Activated naive CD8-positive, alpha-beta T cell treated with anti-CD3 and anti-CD28 coated beads for 36 hours (primary cell): ENCODE measurements around the gene RNF157. TPM values are rescaled to one million over a fixed set of nuclear protein-coding genes. Genes with fewer than 3 reads are reported as not detected.
"Not testable (repeated sequence)": the region's sequence is repeated elsewhere in the genome, so short reads cannot be mapped to it uniquely, and the experiment has no call there.

Experiments
- DNase-seq: peaks from one replicate; pipeline ENCODE4 v3.0.0; 2021
- H3K27ac Mint-ChIP-seq: one replicate; pipeline ENCODE4 v1.8.0; 2022; ENCODE audit warnings: mild to moderate bottlenecking, moderate library complexity, mixed read lengths
- H3K27me3 Mint-ChIP-seq: one replicate; pipeline ENCODE4 v1.8.0; 2022; ENCODE audit warnings: mild to moderate bottlenecking, mixed read lengths
- H3K36me3 Mint-ChIP-seq: one replicate; pipeline ENCODE4 v1.8.0; 2021; ENCODE audit warnings: mild to moderate bottlenecking, mixed read lengths
- H3K4me1 Mint-ChIP-seq: one replicate; pipeline ENCODE4 v1.8.0; 2021; ENCODE audit warnings: mixed read lengths
- H3K4me3 Mint-ChIP-seq: one replicate; pipeline ENCODE4 v1.8.0; 2022; ENCODE audit warnings: mild to moderate bottlenecking, moderate library complexity, mixed read lengths
- H3K9me3 Mint-ChIP-seq: one replicate; pipeline ENCODE4 v1.8.0; 2022; ENCODE audit warnings: mixed read lengths
- total RNA-seq, 2 experiments: library from RNA; stranded (reverse); gene quantifications; one replicate each; pipeline ENCODE4 v1.2.3, GENCODE V29; 2021

The RNF157 gene
- total RNA-seq, 2 experiments from 2014 or later: 30.4 to 34.7 TPM

DNA sequence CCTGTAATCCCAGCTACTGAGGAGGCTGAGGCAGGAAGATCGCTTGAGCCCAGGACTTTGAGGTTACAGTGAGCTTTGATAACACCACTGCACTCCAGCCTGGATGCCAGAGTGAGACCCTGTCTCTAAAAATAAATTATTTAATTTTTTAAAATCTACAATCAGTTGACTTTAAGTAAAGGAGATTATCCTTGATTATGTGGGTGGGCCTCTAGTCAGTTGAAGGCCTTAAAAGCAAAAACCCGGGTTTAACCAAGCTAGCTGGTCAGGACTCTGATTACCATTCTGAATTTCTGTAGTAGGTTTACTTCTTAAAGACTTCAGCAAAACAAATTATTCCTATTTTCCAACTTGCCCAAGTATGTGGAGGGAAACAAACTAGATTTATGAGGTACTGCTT is 4.4 kb downstream of the RNF157 start:
- no peak for DNase-seq
- H3K27ac Mint-ChIP-seq: no peak overlapping the region
- H3K4me1 Mint-ChIP-seq: peaks cover 55% of the 10 kb centered on the region
- H3K27me3 Mint-ChIP-seq: no peaks in the 10 kb centered on the region
- H3K4me3 Mint-ChIP-seq: no peak overlapping the region
- H3K36me3 Mint-ChIP-seq: peaks cover 26% of the 10 kb centered on the region
- peaks cover 3% of the 10 kb centered on the region for H3K9me3 Mint-ChIP-seq

DNA sequence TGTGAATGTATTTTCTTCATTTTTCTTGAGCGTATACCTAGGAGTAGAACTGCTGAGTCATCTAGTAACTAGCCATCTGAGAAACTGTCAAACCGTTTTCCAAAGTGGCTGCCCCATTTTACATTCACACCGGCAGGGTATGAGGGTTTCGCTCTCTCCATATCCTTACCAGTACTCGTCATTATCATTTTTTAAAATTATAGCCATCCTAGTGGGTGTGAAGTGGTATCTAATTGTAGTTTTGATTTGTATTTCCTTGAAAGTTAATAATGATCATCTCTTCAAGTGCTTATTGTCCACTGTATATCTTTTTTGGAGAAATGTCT is 6.0 kb downstream of the RNF157 start:
- no peak for DNase-seq
- Mint-ChIP-seq H3K27ac (peak overlapping the region; percentile 5), H3K9me3 (peaks cover 3% of the 10 kb centered on the region), H3K36me3 (peaks cover 29% of the 10 kb centered on the region), H3K4me1 (peaks cover 58% of the 10 kb centered on the region), H3K4me3 (no peak overlapping the region), H3K27me3 (no peaks in the 10 kb centered on the region)

DNA sequence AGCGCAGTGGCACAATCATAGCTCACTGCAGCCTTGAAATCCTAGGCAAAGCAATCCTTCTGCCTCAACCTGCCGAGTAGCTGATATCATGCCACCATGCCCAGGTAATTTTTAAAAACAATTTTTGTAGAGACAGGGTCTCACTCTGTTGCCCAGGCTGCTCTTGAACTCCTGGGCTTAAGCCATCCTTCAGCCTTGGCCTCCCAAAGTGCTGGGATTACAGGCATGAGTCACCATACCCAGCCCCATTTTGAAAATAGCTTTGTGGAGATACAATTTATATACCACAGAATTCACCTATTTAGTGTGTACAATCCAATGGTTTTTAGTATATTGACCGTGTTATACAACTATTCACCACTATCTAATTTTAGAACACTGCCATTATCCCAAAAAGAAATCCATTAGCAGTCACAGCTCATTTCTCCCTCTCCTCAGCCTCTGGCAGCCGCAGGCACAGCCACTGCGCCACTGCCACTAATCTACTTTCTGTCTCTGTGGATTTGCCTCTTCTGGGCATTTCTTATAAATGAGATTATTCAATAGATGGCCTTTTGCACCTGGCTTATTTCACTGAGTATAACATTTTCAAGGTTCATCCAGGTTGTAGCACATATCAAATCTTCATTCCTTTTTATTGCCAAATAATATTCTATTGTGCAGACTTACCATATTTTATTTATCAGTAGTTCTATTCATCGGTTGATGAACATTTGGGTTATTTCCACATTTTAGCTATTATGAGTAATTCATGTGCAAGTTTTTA is 6.5 kb downstream of the RNF157 start:
- peak overlapping the region; percentile 5 for H3K27ac Mint-ChIP-seq
- H3K9me3 Mint-ChIP-seq: peaks cover 3% of the 10 kb centered on the region
- H3K4me1 Mint-ChIP-seq: peaks cover 57% of the 10 kb centered on the region
- H3K4me3 Mint-ChIP-seq: no peak overlapping the region
- DNase-seq: no peak
- no peaks in the 10 kb centered on the region for H3K27me3 Mint-ChIP-seq
- H3K36me3 Mint-ChIP-seq: peaks cover 32% of the 10 kb centered on the region

DNA sequence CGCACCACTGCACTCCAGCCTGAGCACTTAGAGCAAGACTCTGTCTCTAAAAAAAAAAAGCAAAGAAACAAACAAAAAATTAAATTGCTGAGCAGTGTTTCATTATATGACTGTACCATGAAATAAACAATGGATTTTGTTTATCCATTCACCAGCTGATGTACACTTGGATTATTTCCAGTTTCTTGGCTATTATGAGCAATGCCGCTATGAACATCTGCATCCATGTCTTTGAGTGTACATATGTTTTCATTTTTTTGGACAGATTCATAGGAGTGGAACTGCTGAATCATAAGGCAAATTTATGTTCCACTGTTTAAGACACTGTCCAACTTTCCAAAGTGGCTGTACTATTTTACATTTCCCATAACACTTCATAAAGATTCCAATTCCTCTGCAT is 8.0 kb downstream of the RNF157 start:
- Mint-ChIP-seq H3K4me3 (no peak overlapping the region), H3K36me3 (peaks cover 27% of the 10 kb centered on the region), H3K4me1 (peaks cover 50% of the 10 kb centered on the region)

DNA sequence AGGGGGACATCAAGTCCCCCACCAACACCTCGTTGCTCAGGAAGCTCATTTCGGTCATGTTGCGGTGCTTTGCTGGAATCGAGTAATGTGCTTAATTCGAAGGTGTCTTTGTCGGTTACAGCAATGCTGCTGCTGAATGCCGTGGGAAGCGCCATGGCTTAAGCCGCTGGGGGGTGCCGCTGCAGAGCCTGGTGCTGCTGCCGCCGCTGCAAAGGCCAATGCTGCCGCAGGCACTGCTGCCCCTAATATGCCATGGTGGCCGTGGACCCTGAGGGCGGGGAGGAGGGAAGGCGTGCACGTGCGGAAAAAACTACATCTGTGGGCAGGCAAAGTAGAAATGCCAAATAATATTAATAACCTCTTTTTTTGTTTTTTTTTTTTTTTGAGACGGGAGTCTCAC is 13.5 kb downstream of the RNF157 start:
- peaks cover 22% of the 10 kb centered on the region for H3K36me3 Mint-ChIP-seq
- DNase-seq, H3K27me3 Mint-ChIP-seq, H3K27ac Mint-ChIP-seq, H3K9me3 Mint-ChIP-seq, H3K4me3 Mint-ChIP-seq: not testable (repeated sequence)
- H3K4me1 Mint-ChIP-seq: peaks cover 23% of the 10 kb centered on the region

More for the DNA sequence above, 8.0 kb downstream of the RNF157 start:
- H3K27ac Mint-ChIP-seq: peak overlapping the region; percentile 15
- no peak for DNase-seq
- no peaks in the 10 kb centered on the region for H3K27me3 Mint-ChIP-seq
- peaks cover 3% of the 10 kb centered on the region for H3K9me3 Mint-ChIP-seq

DNA sequence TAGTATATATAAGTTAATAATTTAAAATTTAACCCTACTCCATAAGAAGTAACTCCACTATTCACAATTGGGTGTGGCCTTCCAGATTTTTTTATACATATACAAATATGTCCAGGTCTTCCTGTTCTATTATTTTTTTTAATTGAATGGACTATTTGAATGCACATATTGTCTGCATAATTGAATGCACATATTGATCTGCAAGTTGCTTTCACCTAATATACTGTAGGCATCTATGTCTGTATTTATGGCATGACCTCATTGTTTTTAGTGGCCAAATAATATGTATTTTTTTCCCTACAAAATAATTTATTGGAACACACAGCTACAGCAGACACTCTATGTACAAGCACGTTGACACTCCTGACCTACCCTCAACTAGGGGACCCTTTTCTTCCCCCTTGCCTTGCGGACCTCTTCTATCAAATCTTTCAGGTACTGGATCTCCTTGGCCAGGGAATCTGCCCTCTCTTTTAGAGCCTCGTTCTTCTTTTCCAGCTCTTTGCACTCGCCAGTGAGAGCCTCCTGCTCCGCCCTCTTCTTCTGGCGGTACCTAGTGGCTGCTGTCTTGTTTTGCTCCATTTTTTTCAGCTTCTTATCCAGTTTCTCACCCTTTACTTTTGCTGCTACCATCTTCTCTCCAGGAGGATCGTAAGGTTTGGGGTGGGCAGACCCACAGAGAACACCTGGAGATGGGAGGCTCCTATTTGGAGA is 14.8 kb downstream of the RNF157 start:
- peaks cover 26% of the 10 kb centered on the region for H3K4me1 Mint-ChIP-seq
- not testable (repeated sequence) for H3K27ac Mint-ChIP-seq, H3K9me3 Mint-ChIP-seq, DNase-seq, H3K27me3 Mint-ChIP-seq, H3K4me3 Mint-ChIP-seq
- peaks cover 22% of the 10 kb centered on the region for H3K36me3 Mint-ChIP-seq

DNA sequence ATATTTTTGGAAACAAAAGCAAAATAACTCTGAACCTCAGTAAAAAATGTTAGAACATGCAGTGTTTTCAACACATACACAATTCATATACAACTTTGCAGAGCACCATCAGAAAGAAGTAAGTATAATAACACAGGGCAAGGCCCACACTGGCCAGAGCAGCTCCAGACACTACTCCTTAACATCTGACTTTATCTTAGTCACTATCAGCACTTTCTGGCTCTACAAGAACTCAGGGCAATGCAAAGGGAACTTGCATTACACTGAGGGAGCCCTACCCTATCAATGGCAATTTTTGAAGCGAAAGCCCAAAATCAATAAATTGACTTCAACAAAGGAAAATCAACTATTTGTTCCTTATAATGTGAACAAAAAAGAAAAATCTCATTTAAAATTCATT is 16.5 kb downstream of the RNF157 start:
- Mint-ChIP-seq H3K27ac (no peak overlapping the region), H3K9me3 (no peaks in the 10 kb centered on the region), H3K4me3 (no peak overlapping the region), H3K36me3 (peaks cover 15% of the 10 kb centered on the region), H3K4me1 (peaks cover 25% of the 10 kb centered on the region), H3K27me3 (no peaks in the 10 kb centered on the region)
- no peak for DNase-seq

DNA sequence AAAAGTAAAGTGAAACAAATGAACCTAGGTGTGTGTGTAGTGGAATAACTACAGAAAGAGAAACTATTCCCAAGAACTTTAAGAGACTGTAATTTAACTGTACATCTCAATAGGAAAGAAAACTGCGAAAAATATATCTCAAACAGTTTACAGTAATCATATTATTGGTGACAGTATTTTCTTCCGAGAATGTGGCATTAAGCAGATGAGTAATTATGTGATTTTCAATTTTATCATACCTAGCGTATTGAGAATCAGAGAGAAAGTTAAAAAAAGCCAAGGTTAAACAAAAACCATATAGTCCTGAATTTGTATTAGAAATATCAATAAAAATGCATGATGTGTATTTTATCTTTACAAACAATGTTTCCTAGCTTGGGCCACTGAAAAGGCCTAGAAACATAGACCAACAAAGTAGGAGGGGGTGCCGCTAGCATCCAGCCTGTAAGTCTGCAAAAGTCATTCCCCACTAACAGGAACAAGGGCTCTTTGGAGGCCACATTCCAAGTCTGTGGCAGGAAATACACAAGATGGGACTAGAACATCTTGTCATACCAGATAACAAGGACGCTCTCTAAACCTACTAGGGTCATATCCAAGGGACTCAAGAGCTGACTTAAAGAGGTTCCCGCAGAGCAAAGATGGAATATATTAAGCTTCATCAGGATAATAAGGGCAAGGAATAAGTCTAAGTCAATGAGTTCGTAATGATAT is 20.5 kb downstream of the RNF157 start:
- peaks cover 6% of the 10 kb centered on the region for H3K36me3 Mint-ChIP-seq
- DNase-seq: no peak
- peak overlapping the region; percentile 56 for H3K27ac Mint-ChIP-seq
- no peak overlapping the region for H3K4me3 Mint-ChIP-seq
- H3K4me1 Mint-ChIP-seq: peaks cover 38% of the 10 kb centered on the region
- no peaks in the 10 kb centered on the region for H3K9me3 Mint-ChIP-seq
- no peaks in the 10 kb centered on the region for H3K27me3 Mint-ChIP-seq

DNA sequence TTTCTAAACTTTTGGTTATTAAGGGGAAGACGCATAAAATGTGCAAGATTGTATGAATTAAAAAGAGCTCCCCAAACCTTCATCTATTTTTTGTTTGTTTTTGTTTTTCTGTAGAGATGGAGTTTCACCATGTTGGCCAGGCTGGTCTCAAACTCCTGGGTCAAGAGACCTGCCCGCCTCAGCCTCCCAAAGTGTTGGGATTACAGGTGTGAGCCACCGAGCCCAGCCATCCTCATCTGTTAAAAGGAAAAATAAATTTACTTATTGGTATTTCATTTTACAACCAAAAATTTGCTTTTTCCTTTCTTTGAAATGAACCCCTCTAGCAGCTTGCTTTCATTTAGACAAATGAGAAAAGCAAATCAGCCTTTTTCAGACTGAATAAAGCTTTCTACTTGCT is 23.2 kb downstream of the RNF157 start:
- H3K27ac Mint-ChIP-seq: no peak overlapping the region
- no peaks in the 10 kb centered on the region for H3K9me3 Mint-ChIP-seq
- H3K4me1 Mint-ChIP-seq: peaks cover 40% of the 10 kb centered on the region
- peaks cover 9% of the 10 kb centered on the region for H3K36me3 Mint-ChIP-seq
- H3K4me3 Mint-ChIP-seq: no peak overlapping the region
- DNase-seq: no peak
- no peaks in the 10 kb centered on the region for H3K27me3 Mint-ChIP-seq

DNA sequence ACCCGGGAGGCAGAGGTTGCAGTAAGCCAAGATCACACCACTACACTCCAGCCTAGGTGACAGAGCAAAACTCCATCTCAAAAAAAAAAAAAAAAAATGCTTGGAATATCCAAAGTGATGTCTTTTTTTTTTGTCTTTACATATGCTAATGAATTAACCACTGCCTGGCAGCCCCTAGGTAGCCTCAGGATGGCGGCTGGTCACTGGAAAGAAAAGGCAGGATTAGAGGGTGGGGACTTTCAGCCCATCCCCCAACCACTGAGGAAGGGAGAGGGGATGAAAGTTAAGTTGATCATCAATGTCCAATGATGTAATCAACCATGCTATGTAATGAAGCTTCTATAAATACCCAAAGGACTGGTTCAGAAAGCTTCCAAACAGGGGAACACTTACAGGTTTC is 26.8 kb downstream of the RNF157 start:
- no peak overlapping the region for H3K27ac Mint-ChIP-seq
- H3K9me3 Mint-ChIP-seq: no peaks in the 10 kb centered on the region
- DNase-seq: no peak
- H3K36me3 Mint-ChIP-seq: peaks cover 31% of the 10 kb centered on the region
- no peak overlapping the region for H3K4me3 Mint-ChIP-seq
- peaks cover 41% of the 10 kb centered on the region for H3K4me1 Mint-ChIP-seq
- H3K27me3 Mint-ChIP-seq: no peaks in the 10 kb centered on the region

DNA sequence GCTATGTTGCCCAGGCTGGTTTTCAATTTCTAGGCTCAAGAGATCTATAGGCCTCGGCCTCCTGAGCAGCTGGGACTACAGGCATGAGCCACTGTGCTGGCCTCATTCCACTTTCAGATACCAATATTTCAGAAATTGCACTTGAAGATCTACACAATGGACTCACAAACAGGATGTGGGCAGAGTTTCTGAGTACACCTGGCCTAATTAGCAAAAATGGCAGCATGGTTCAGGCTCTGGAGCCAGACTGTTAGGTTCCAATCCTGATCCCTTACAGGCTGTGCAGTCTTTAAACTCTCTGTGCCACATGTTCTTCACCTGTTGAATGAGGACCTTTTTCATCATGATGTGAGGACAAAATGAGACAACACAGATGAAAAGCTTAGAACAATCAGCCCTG is 32.2 kb downstream of the RNF157 start:
- Mint-ChIP-seq H3K9me3 (no peaks in the 10 kb centered on the region), H3K4me1 (peaks cover 40% of the 10 kb centered on the region)

DNA sequence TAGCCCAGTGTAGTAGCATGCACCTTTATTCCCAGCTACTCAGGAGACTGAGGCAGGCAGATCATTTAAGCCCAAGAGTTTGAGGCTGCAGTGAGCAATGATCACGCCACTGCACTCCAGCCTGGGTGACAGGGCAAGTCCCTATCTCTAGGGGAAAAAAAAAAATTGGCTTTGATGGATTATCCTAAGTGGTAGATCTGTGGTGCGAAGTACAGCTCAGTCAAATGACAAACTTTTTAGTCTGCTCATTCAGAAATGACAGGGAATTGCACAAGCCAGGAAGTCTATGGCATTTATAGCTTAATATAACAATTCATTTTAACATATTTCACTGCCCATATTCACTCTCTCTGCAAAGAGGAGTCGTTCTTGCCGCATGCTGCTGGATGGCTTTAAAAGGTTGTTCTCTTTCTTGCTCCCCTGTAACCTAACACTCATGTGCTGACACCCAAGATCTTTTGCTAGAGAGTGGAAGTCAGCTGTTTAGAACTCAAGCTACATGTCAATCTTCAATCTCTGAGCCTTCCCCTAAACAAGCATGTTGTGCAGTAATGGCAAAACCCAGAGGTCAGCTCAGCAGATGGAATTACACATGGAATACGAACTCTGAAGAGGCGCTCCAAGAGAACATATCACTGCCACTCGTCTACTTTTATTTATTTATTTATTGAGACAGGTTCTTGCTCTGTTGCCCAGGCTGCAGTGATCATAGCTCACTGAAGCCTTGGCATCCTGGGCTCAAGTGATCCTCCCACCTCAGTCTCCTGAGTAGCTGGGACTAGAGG is 32.8 kb downstream of the RNF157 start:
- Mint-ChIP-seq H3K4me3 (no peak overlapping the region), H3K9me3 (no peaks in the 10 kb centered on the region), H3K36me3 (peaks cover 46% of the 10 kb centered on the region), H3K27me3 (no peaks in the 10 kb centered on the region), H3K27ac (peak overlapping the region; percentile 26), H3K4me1 (peaks cover 41% of the 10 kb centered on the region)
- no peak for DNase-seq

More for the DNA sequence above, 32.2 kb downstream of the RNF157 start:
- no peak for DNase-seq
- H3K4me3 Mint-ChIP-seq: no peak overlapping the region
- peaks cover 44% of the 10 kb centered on the region for H3K36me3 Mint-ChIP-seq
- no peaks in the 10 kb centered on the region for H3K27me3 Mint-ChIP-seq
- H3K27ac Mint-ChIP-seq: peak overlapping the region; percentile 26

DNA sequence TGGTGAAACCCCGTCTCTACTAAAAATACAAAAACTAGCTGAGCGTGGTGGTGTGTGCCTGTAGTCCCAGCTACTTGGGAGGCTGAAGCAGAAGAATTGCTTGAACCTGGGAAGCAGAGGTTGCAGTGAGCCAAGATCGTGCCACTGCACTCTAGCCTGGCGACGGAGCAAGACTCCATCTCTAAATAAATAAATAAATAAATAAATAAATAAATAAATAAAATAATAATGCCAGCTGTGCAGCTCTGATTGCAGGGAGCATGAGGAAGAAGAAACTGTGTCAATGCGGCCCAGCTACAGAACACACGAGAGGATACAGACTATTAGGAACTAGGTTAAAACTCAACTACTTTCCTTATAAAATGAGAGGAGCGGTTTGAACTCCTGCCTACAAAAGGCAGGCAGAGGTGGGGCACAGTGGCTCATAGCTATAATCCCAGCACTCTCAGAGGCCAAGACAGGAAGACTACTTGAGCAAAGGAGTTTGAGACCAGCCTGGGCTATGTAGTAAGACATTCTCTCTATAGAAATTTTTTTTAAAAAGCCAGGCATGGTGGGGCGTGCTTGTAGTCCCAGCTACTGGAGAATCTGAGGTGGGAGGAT is 34.6 kb downstream of the RNF157 start:
- not testable (repeated sequence) for H3K27me3 Mint-ChIP-seq, DNase-seq, H3K9me3 Mint-ChIP-seq, H3K27ac Mint-ChIP-seq, H3K4me3 Mint-ChIP-seq
- Mint-ChIP-seq H3K36me3 (peaks cover 36% of the 10 kb centered on the region), H3K4me1 (peaks cover 42% of the 10 kb centered on the region)

DNA sequence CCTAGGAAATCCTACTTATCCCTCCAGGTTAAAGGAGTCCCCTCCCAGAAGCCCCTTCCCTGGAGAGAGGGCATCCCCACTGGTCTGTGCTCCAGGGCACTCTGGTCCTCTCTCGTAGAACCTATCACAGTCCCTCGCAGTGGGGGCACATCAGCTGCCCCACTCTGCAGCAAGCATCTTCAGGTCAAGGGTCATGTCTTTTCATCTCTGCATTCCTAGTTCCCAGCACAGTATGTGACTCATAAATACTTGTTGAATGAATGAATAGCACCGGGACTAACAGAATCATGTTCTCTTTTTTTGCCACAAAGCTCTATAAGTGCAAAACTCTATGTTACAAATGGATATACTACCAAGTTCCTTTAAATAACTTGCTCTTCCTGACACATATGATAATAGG is 36.0 kb downstream of the RNF157 start:
- no peak overlapping the region for H3K27ac Mint-ChIP-seq

More for the DNA sequence above, 36.0 kb downstream of the RNF157 start:
- H3K27me3 Mint-ChIP-seq: no peaks in the 10 kb centered on the region
- peaks cover 39% of the 10 kb centered on the region for H3K36me3 Mint-ChIP-seq
- H3K4me3 Mint-ChIP-seq: no peak overlapping the region
- H3K9me3 Mint-ChIP-seq: no peaks in the 10 kb centered on the region
- no peak for DNase-seq
- H3K4me1 Mint-ChIP-seq: peaks cover 48% of the 10 kb centered on the region
